Measurements from ENCODE around the gene CIAO2B. TPM values are rescaled to one million over a fixed set of nuclear protein-coding genes. Genes with fewer than 3 reads are reported as not detected.
"Not testable (repeated sequence)": the region's sequence is repeated elsewhere in the genome, so short reads cannot be mapped to it uniquely, and the experiment has no call there.

Gene CIAO2B
- total RNA-seq, 1 experiment from 2014 or later, result 83.0 TPM

- H3K4me1 ChIP-seq (ENCODE audit: insufficient read depth, low read length); H2AK5ac ChIP-seq (ENCODE audit: insufficient read length, low read length); H3K23ac ChIP-seq (ENCODE audit: insufficient read length, low read depth, low read length); H2AFZ ChIP-seq (ENCODE audit: low read length); H3K9me3 ChIP-seq (ENCODE audit: control insufficient read depth, low read depth, low read length); H3K27me3 Mint-ChIP-seq (ENCODE audit: low read depth); H2BK12ac ChIP-seq (ENCODE audit: insufficient read length, low read depth, low read length); H3K18ac ChIP-seq (ENCODE audit: insufficient read length, low read depth, low read length); H3K79me2 ChIP-seq (ENCODE audit: insufficient read depth, low read length); H3K27ac ChIP-seq (ENCODE audit: insufficient read length, low read depth, low read length); H4K91ac ChIP-seq (ENCODE audit: insufficient read length, low read depth, low read length); H4K8ac ChIP-seq (replicated peaks; ENCODE audit: insufficient read length, low read depth, low read length); H4K5ac ChIP-seq (ENCODE audit: insufficient read length, low read depth, low read length); H3K9me3 Mint-ChIP-seq; H3K9ac ChIP-seq (ENCODE audit: extremely low read depth, insufficient read length, low read length); H3K14ac ChIP-seq (ENCODE audit: insufficient read depth, low read length); H3K23me2 ChIP-seq (ENCODE audit: insufficient read length, low read depth, low read length, poor library complexity, severe bottlenecking); H2BK5ac ChIP-seq (ENCODE audit: insufficient read length, low read length); H2BK15ac ChIP-seq (ENCODE audit: low read depth, low read length); H3T11ph ChIP-seq (ENCODE audit: low read length); H2BK120ac ChIP-seq (ENCODE audit: low read depth, low read length, poor library complexity, severe bottlenecking); H3K36me3 Mint-ChIP-seq (ENCODE audit: insufficient read depth in 1 of 3, low read depth in 3 of 3); H3K4ac ChIP-seq (ENCODE audit: low read depth, low read length); H3K4me3 Mint-ChIP-seq; H3K4me2 ChIP-seq (ENCODE audit: insufficient read depth, insufficient read length, low read length); H3K27me3 ChIP-seq (ENCODE audit: insufficient read depth, low read length); H3K56ac ChIP-seq (ENCODE audit: insufficient read length, low read depth, low read length); DNase-seq; H2BK20ac ChIP-seq (ENCODE audit: low read depth, low read length, poor library complexity, severe bottlenecking); H4K20me1 ChIP-seq (ENCODE audit: control insufficient read depth, insufficient read depth, insufficient read length); H3K79me1 ChIP-seq (ENCODE audit: insufficient read depth, low read depth, low read length, poor library complexity, severe bottlenecking): not testable (repeated sequence)
- H3K4me1 Mint-ChIP-seq, result peaks cover 10 to 12% of the 10 kb centered on the region in 2 experiments
- WGBS (ENCODE audit: extremely low coverage, insufficient read length, low lambda C conversion rate), result no CpG with 5 or more reads among the region's 32 CpGs
- H3K27ac Mint-ChIP-seq, result peak overlapping the region in 1 of 3 experiments; percentile 72; a peak in 1 of 7 replicates
Measured at GRCh38 chr16:66974156-66974931, 40.1 kb upstream of the CIAO2B start.
